ENCODE data around the gene TROAP. TPM values are rescaled to one million over a fixed set of nuclear protein-coding genes. Genes with fewer than 3 reads are reported as not detected.

TROAP gene
- total RNA-seq, 3 donors from 2014 or later: 0.29 to 1.8 (median 0.66) TPM

GRCh38 chr12:49296034-49296835 lies 26.8 kb upstream of the TROAP start:
- TF ChIP-seq POLR2A (IDR thresholded peaks at IDR 0.05) (no peak), POLR2AphosphoS5 (IDR thresholded peaks at IDR 0.05) (no peak)
- TF ChIP-seq, protein P1, sequence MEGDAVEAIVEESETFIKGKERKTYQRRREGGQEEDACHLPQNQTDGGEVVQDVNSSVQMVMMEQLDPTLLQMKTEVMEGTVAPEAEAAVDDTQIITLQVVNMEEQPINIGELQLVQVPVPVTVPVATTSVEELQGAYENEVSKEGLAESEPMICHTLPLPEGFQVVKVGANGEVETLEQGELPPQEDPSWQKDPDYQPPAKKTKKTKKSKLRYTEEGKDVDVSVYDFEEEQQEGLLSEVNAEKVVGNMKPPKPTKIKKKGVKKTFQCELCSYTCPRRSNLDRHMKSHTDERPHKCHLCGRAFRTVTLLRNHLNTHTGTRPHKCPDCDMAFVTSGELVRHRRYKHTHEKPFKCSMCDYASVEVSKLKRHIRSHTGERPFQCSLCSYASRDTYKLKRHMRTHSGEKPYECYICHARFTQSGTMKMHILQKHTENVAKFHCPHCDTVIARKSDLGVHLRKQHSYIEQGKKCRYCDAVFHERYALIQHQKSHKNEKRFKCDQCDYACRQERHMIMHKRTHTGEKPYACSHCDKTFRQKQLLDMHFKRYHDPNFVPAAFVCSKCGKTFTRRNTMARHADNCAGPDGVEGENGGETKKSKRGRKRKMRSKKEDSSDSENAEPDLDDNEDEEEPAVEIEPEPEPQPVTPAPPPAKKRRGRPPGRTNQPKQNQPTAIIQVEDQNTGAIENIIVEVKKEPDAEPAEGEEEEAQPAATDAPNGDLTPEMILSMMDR (IDR thresholded peaks at IDR 0.05): peak; percentile 40 to 55 (median 54)
- no peaks in the 10 kb centered on the region for H3K36me3 ChIP-seq
- intact Hi-C loops (cut with DNase I; ENCODE audit: low total_unique reads): loop anchor here (5.0 kb wide), 1 partner anchor 401 kb away; no protein-coding TSS in a partner anchor
- H3K4me3 ChIP-seq: peak overlapping the region in 2 of 3 donors; percentile 46 to 62
- H3K27ac ChIP-seq: no peak overlapping the region
- peaks cover 11 to 50% of the 10 kb centered on the region in 2 donors for H3K27me3 ChIP-seq
- DNase-seq (ENCODE audit: low spot score in 2 of 2): no peak
- H3K4me1 ChIP-seq: peaks cover 0 to 7% of the 10 kb centered on the region in 2 donors
- H3K9me3 ChIP-seq: no peaks in the 10 kb centered on the region

- peak overlapping the region in 2 of 3 donors; percentile 46 to 62 for H3K4me3 ChIP-seq
- intact Hi-C loops (cut with DNase I; ENCODE audit: low total_unique reads): loop anchor here (5.0 kb wide), 1 partner anchor 400 kb away; no protein-coding TSS in a partner anchor
- peaks cover 0 to 7% of the 10 kb centered on the region in 2 donors for H3K4me1 ChIP-seq
- TF ChIP-seq POLR2AphosphoS5 (IDR thresholded peaks at IDR 0.05): no peak
- TF ChIP-seq, protein P1 (IDR thresholded peaks at IDR 0.05): peak in 2 of 3 donors; percentile 5 to 7
- H3K36me3 ChIP-seq: no peaks in the 10 kb centered on the region
- H3K9me3 ChIP-seq: no peaks in the 10 kb centered on the region
- DNase-seq (ENCODE audit: low spot score in 2 of 2): no peak
- no peak overlapping the region for H3K27ac ChIP-seq
- H3K27me3 ChIP-seq: peaks cover 11 to 51% of the 10 kb centered on the region in 2 donors
These were observed 26.0 kb upstream of the TROAP start for GRCh38 chr12:49296836-49297694.

DNA sequence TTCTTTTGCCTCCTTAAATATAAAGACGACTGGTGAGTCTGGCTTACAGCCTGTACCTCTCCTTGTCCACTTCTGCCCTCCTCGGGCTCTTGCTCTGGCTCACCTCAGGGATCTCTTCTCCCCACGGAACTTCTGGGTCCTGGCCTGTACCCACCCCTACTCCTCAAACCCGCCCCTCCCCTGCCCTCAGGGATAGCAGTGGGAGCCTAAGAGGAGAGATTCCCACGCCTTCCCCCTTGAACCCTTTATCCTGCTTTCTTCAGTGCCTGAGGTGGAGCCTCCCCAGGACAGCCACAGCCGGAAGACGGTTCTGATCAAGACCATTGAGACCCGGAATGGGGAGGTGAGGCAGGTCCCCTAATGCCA lies 25.4 kb upstream of the TROAP start:
- H3K27ac ChIP-seq: no peak overlapping the region
- H3K4me1 ChIP-seq: peaks cover 0 to 7% of the 10 kb centered on the region in 2 donors
- peak overlapping the region in 2 of 3 donors; percentile 46 to 62 for H3K4me3 ChIP-seq
- DNase-seq (ENCODE audit: low spot score in 2 of 2): no peak
- no peaks in the 10 kb centered on the region for H3K9me3 ChIP-seq
- intact Hi-C loops (cut with DNase I; ENCODE audit: low total_unique reads): loop anchor here (1.0 to 5.0 kb wide), 2 partner anchors 7 to 400 kb away; no protein-coding TSS in a partner anchor
- TF ChIP-seq POLR2AphosphoS5 (IDR thresholded peaks at IDR 0.05) (no peak), POLR2A (IDR thresholded peaks at IDR 0.05) (no peak)
- TF ChIP-seq, protein P1 (IDR thresholded peaks at IDR 0.05): no peak
- H3K27me3 ChIP-seq: peaks cover 11 to 51% of the 10 kb centered on the region in 2 donors
- no peaks in the 10 kb centered on the region for H3K36me3 ChIP-seq

GRCh38 chr12:49298160-49298559 lies 24.9 kb upstream of the TROAP start:
- Histone ChIP-seq H3K4me3 (no peak overlapping the region), H3K9me3 (no peaks in the 10 kb centered on the region), H3K36me3 (no peaks in the 10 kb centered on the region), H3K4me1 (peaks cover 0 to 7% of the 10 kb centered on the region in 2 donors), H3K27ac (no peak overlapping the region), H3K27me3 (peaks cover 11 to 51% of the 10 kb centered on the region in 2 donors)
- TF ChIP-seq POLR2AphosphoS5 (IDR thresholded peaks at IDR 0.05) (no peak), POLR2A (IDR thresholded peaks at IDR 0.05) (no peak)
- TF ChIP-seq, protein P1 (IDR thresholded peaks at IDR 0.05): no peak
- no peak for DNase-seq (ENCODE audit: low spot score in 2 of 2)
- intact Hi-C loops (cut with DNase I; ENCODE audit: low total_unique reads): loop anchor here (1.0 to 5.0 kb wide), 2 partner anchors 8 to 399 kb away; no protein-coding TSS in a partner anchor

Measured in breast epithelium (tissue), 4 donors.